Measurements from ENCODE around the gene KCNIP4. TPM values are rescaled to one million over a fixed set of nuclear protein-coding genes. Genes with fewer than 3 reads are reported as not detected.

Gene KCNIP4
- total RNA-seq, 4 donors from 2014 or later = 1.3 to 11.1 TPM; not detected in 2

GRCh38 chr4:21205821-21206531, 742.6 kb downstream of the KCNIP4 start:
- Histone ChIP-seq H3K9me3 (no peaks in the 10 kb centered on the region), H3K36me3 (no peaks in the 10 kb centered on the region), H3K27ac (no peak overlapping the region), H3K27me3 (no peaks in the 10 kb centered on the region), H3K4me1 (no peaks in the 10 kb centered on the region), H3K4me3 (no peak overlapping the region)
- DNase-seq = no peak
- intact Hi-C loops (cut with DNase I; ENCODE audit: low total_unique reads) = no loop called here
- TF ChIP-seq CTCF (IDR thresholded peaks at IDR 0.05) (no peak), POLR2A (IDR thresholded peaks at IDR 0.05) (no peak)

- no peaks in the 10 kb centered on the region for H3K9me3 ChIP-seq
- no peaks in the 10 kb centered on the region for H3K27me3 ChIP-seq
- DNase-seq = no peak
- intact Hi-C loops (cut with DNase I; ENCODE audit: low total_unique reads) = no loop called here
- H3K4me3 ChIP-seq = no peak overlapping the region
- TF ChIP-seq CTCF (IDR thresholded peaks at IDR 0.05) = no peak
- TF ChIP-seq POLR2A (IDR thresholded peaks at IDR 0.05) = no peak
- no peaks in the 10 kb centered on the region for H3K36me3 ChIP-seq
- no peaks in the 10 kb centered on the region for H3K4me1 ChIP-seq
- H3K27ac ChIP-seq = no peak overlapping the region
Observed at GRCh38 chr4:21203416-21203815, 745.2 kb downstream of the KCNIP4 start.

GRCh38 chr4:21202959-21203358, 745.6 kb downstream of the KCNIP4 start:
- no peak overlapping the region for H3K27ac ChIP-seq
- intact Hi-C loops (cut with DNase I; ENCODE audit: low total_unique reads) = no loop called here
- TF ChIP-seq POLR2A (IDR thresholded peaks at IDR 0.05) (no peak), CTCF (IDR thresholded peaks at IDR 0.05) (no peak)
- H3K27me3 ChIP-seq = no peaks in the 10 kb centered on the region
- no peaks in the 10 kb centered on the region for H3K36me3 ChIP-seq
- DNase-seq = no peak
- H3K4me3 ChIP-seq = no peak overlapping the region
- H3K4me1 ChIP-seq = no peaks in the 10 kb centered on the region
- no peaks in the 10 kb centered on the region for H3K9me3 ChIP-seq

GRCh38 chr4:21198683-21199082, 749.9 kb downstream of the KCNIP4 start:
- intact Hi-C loops (cut with DNase I; ENCODE audit: low total_unique reads) = no loop called here
- no peak for DNase-seq
- Histone ChIP-seq H3K9me3 (no peaks in the 10 kb centered on the region), H3K27me3 (no peaks in the 10 kb centered on the region), H3K4me1 (no peaks in the 10 kb centered on the region), H3K4me3 (no peak overlapping the region), H3K27ac (no peak overlapping the region), H3K36me3 (no peaks in the 10 kb centered on the region)
- TF ChIP-seq CTCF (IDR thresholded peaks at IDR 0.05) = no peak
- no peak for TF ChIP-seq POLR2A (IDR thresholded peaks at IDR 0.05)

GRCh38 chr4:21195682-21196081, 752.9 kb downstream of the KCNIP4 start:
- Histone ChIP-seq H3K9me3 (no peaks in the 10 kb centered on the region), H3K4me3 (no peak overlapping the region), H3K27ac (no peak overlapping the region), H3K4me1 (no peaks in the 10 kb centered on the region), H3K27me3 (no peaks in the 10 kb centered on the region), H3K36me3 (no peaks in the 10 kb centered on the region)
- DNase-seq = no peak
- intact Hi-C loops (cut with DNase I; ENCODE audit: low total_unique reads) = no loop called here
- TF ChIP-seq CTCF (IDR thresholded peaks at IDR 0.05) (no peak), POLR2A (IDR thresholded peaks at IDR 0.05) (no peak)
